D721Med (cell line): ENCODE results near the gene CCPG1.
"Not testable (repeated sequence)": the region's sequence is repeated elsewhere in the genome, so short reads cannot be mapped to it uniquely, and the experiment has no call there.

Experiments
- DNase-seq: peaks from one replicate; pipeline ENCODE4 v3.0.0; 2011; ENCODE audit warnings: low spot score; ENCODE audit not compliant: insufficient read length
- FAIRE-seq: peaks from 2 replicates; lab custom pipeline; 2011; peaks lifted over from hg19 to GRCh38; lab: Jason Lieb, UNC
- CTCF ChIP-seq: IDR thresholded peaks from 2 replicates; pipeline ENCODE4 v1.5.1; 2012; ENCODE audit warnings: mild to moderate bottlenecking, control low read depth; ENCODE audit not compliant: insufficient read depth; ENCODE audit errors: missing control alignments

Gene CCPG1

GRCh38 chr15:55420171-55420866 lies 12.2 kb upstream of the CCPG1 start:
- FAIRE-seq = no peak
- DNase-seq = no peak
- no peak for TF ChIP-seq CTCF

- FAIRE-seq, DNase-seq: not testable (repeated sequence)
Measured at GRCh38 chr15:55417678-55418077, 9.5 kb upstream of the CCPG1 start.

- FAIRE-seq, DNase-seq: not testable (repeated sequence)
Measured at GRCh38 chr15:55408976-55409375, 817 bp upstream of the CCPG1 start.

GRCh38 chr15:55407498-55408011 lies 604 bp downstream of the CCPG1 start:
- FAIRE-seq = no peak
- TF ChIP-seq CTCF = no peak
- peak; percentile 25 for DNase-seq

GRCh38 chr15:55403531-55403930 lies 4.6 kb downstream of the CCPG1 start:
- TF ChIP-seq CTCF = no peak
- no peak for DNase-seq
- no peak for FAIRE-seq

GRCh38 chr15:55402707-55403106 lies 5.5 kb downstream of the CCPG1 start:
- no peak for TF ChIP-seq CTCF
- DNase-seq (no peak), FAIRE-seq (peak; percentile 73)

- peak; percentile 69 for FAIRE-seq
- no peak for DNase-seq
- no peak for TF ChIP-seq CTCF
Measured at GRCh38 chr15:55401786-55402246, 6.3 kb downstream of the CCPG1 start.

GRCh38 chr15:55400050-55400449 lies 8.1 kb downstream of the CCPG1 start:
- not testable (repeated sequence) for FAIRE-seq

GRCh38 chr15:55398243-55398642 lies 9.9 kb downstream of the CCPG1 start:
- FAIRE-seq (no peak), DNase-seq (no peak)
- no peak for TF ChIP-seq CTCF

More at GRCh38 chr15:55400050-55400449, 8.1 kb downstream of the CCPG1 start:
- not testable (repeated sequence) for DNase-seq
